Measurements from ENCODE around the gene LIPM.

The LIPM gene

DNA sequence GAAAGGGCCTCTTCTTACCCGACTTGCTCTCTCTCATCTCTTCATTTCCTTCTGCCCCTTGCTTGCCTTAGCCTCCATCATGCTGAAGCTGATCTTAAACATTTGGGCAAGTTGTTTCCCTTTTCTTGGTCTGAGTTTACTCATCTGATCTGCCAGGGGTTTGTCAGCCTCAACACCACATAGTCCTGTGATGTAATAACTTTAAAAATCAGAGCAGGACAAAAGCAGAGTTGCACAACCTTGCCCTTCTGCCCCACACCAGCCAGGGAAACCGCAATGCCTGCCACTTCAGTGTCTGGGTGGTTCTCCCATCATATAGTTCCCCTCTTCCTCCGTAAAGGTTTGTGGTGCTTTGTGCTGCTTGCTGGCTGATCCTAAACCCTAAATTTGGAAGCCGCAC, 9.9 kb upstream of the LIPM start:
- peaks cover 4% of the 10 kb centered on the region for H3K27me3 Mint-ChIP-seq (ENCODE audit: low read depth)
- no peak overlapping the region for H3K27ac Mint-ChIP-seq
- no peaks in the 10 kb centered on the region for H3K9me3 Mint-ChIP-seq
- H3K4me3 Mint-ChIP-seq = no peak overlapping the region
- H3K36me3 Mint-ChIP-seq (ENCODE audit: low read depth) = no peaks in the 10 kb centered on the region
- H3K4me1 Mint-ChIP-seq = no peaks in the 10 kb centered on the region
- TF ChIP-seq, protein P1, sequence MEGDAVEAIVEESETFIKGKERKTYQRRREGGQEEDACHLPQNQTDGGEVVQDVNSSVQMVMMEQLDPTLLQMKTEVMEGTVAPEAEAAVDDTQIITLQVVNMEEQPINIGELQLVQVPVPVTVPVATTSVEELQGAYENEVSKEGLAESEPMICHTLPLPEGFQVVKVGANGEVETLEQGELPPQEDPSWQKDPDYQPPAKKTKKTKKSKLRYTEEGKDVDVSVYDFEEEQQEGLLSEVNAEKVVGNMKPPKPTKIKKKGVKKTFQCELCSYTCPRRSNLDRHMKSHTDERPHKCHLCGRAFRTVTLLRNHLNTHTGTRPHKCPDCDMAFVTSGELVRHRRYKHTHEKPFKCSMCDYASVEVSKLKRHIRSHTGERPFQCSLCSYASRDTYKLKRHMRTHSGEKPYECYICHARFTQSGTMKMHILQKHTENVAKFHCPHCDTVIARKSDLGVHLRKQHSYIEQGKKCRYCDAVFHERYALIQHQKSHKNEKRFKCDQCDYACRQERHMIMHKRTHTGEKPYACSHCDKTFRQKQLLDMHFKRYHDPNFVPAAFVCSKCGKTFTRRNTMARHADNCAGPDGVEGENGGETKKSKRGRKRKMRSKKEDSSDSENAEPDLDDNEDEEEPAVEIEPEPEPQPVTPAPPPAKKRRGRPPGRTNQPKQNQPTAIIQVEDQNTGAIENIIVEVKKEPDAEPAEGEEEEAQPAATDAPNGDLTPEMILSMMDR (IDR thresholded peaks at IDR 0.05; ENCODE audit: unreplicated experiment in 3 of 3) = no peak

DNA sequence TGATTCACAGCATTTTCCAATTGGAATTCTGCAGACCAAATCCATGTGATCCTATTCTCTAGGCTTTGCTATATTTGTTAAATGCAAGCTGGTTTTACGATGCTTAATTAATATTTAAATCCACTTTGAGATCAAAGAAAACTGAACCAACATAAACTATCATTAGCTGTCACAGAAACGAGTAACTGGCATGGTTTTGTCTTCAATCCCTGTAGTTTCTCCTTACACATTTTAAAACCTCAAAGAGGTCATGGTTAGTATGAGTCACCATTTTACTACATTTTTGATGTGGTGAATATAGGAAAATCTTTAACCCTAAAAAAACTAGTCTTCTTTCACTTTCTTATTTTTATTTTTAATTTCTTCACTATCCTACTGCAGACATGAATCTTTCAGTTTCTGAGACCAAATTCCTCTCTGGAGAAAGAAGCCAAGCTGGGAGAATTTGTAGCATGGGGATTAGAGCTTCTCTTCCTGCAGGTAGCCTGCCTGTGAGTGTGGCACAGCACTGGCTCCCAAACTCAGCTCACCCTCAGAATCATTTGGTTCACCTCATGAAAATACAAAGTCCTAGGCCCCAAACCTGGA, 8.7 kb upstream of the LIPM start:
- H3K27ac Mint-ChIP-seq = no peak overlapping the region
- H3K4me3 Mint-ChIP-seq = no peak overlapping the region
- peaks cover 7% of the 10 kb centered on the region for H3K27me3 Mint-ChIP-seq (ENCODE audit: low read depth)
- no peaks in the 10 kb centered on the region for H3K9me3 Mint-ChIP-seq
- H3K4me1 Mint-ChIP-seq = no peaks in the 10 kb centered on the region
- TF ChIP-seq, protein P1 (IDR thresholded peaks at IDR 0.05; ENCODE audit: unreplicated experiment in 3 of 3) = no peak
- H3K36me3 Mint-ChIP-seq (ENCODE audit: low read depth) = no peaks in the 10 kb centered on the region

DNA sequence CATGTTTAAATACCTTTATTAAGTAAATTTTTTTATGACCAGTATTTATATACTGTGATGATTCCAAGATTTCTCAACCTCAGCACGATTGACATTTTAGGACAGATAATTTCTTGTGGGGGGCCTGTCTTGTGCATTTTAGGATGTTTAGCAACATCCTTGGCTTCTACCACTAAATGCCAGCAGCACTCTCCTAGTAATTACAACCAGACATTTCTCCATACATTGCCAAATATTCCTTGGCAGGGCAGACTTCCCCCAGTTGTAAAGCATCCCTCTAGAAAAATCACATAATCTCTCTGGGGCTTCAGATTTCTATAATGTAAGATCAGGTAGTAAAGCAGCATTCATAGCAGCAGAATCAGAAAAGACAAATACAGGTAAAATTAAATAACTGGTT, 7.8 kb upstream of the LIPM start:
- TF ChIP-seq, protein P1 (IDR thresholded peaks at IDR 0.05; ENCODE audit: unreplicated experiment in 3 of 3) = no peak
- H3K4me1 Mint-ChIP-seq = no peaks in the 10 kb centered on the region
- no peaks in the 10 kb centered on the region for H3K36me3 Mint-ChIP-seq (ENCODE audit: low read depth)
- no peak overlapping the region for H3K4me3 Mint-ChIP-seq
- peaks cover 10% of the 10 kb centered on the region for H3K27me3 Mint-ChIP-seq (ENCODE audit: low read depth)
- H3K9me3 Mint-ChIP-seq = no peaks in the 10 kb centered on the region
- no peak overlapping the region for H3K27ac Mint-ChIP-seq

DNA sequence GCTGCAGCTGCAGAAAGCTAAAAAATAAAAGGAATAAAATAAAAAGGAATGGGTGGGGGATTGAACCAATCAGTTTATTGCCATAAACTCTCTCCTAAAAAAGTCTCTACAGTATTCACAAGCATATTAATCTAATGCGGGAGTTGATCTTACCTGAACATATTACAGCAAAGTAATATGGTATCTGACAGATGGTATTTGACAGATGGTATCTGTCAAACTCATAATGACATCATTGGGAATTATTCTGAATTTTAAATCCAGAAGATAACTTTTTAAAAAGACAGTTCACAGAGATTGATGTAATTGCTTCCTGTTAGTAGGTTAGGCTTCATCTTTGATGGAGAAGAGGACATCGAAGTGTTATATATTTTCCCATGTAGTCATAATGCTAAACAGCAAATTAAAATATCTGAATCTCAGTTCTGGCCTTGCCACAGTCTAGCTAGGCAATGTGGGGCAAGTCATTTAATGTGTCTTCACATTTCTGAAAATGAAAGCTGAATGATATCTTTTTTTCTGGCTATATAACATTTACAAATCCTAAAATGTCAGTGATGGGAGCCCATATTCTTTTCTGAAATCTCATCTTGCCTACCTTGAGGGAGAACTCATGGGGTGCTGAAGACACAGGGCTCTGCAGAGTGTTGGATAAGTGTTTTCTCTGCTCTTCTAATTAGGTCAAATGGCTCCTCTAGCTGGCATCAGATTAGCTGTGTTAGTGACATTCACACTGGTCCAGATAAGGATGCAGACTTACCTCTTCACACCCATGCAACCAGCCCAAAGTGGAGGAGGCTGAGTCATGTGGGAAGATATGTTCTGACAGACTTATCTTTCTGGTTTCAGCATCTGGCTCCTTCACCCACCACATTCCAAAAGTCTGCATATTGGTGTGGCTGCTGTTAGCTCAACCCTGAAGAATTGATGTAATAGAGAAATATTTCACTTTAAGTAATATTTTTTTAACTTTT, 2.1 kb upstream of the LIPM start:
- H3K27ac Mint-ChIP-seq = no peak overlapping the region
- no peaks in the 10 kb centered on the region for H3K36me3 Mint-ChIP-seq (ENCODE audit: low read depth)
- no peaks in the 10 kb centered on the region for H3K4me1 Mint-ChIP-seq
- TF ChIP-seq, protein P1 (IDR thresholded peaks at IDR 0.05; ENCODE audit: unreplicated experiment in 3 of 3) = no peak
- H3K4me3 Mint-ChIP-seq = no peak overlapping the region
- H3K9me3 Mint-ChIP-seq = no peaks in the 10 kb centered on the region
- peaks cover 6% of the 10 kb centered on the region for H3K27me3 Mint-ChIP-seq (ENCODE audit: low read depth)

DNA sequence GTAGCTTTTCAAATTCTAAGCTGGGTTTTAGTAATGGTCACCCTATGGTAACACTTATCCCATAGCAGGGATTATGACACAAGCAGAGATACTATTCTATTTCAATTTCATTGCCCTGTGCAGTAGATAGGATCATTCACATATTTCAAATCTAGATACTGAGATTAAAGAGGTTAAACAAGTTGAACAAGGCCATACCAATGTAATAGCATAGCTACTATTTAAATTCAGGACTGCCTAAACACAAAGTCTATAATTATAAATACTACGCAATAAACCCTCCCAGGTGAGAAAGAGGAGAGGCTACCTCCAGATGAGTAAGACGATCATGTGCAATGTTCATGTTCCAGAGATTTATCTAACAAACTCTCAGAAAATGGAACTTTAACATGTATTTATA, 1.1 kb downstream of the LIPM start:
- H3K27me3 Mint-ChIP-seq (ENCODE audit: low read depth) = peaks cover 6% of the 10 kb centered on the region
- H3K9me3 Mint-ChIP-seq = no peaks in the 10 kb centered on the region
- no peaks in the 10 kb centered on the region for H3K36me3 Mint-ChIP-seq (ENCODE audit: low read depth)
- no peaks in the 10 kb centered on the region for H3K4me1 Mint-ChIP-seq
- no peak overlapping the region for H3K4me3 Mint-ChIP-seq
- TF ChIP-seq, protein P1 (IDR thresholded peaks at IDR 0.05; ENCODE audit: unreplicated experiment in 3 of 3) = no peak
- H3K27ac Mint-ChIP-seq = no peak overlapping the region
